Astrocyte of the spinal cord (primary cell): ENCODE measurements around the gene VPS54.
A peak's percentile ranks its signal among the peaks of the same experiment; 100 is the strongest.

Experiments used
- DNase-seq: peaks from one replicate; pipeline ENCODE4 v3.0.0; 2011; ENCODE audit warnings: low read depth, low spot score
- H3K4me3 ChIP-seq: 2 replicates; pipeline ENCODE4 v1.5.1; 2011; ENCODE audit warnings: low read depth, mild to moderate bottlenecking, low read length, moderate library complexity
- in situ Hi-C: cut with HindIII; loops from 2 replicates; pipeline ENCODE4 v1.10.0; 2017; ENCODE audit warnings: low sequenced_read_pairs
- TF ChIP-seq, protein P1 (sequence below): IDR thresholded peaks from 2 replicates; pipeline ENCODE4 v1.5.1; 2012; ENCODE audit warnings: low read depth, mild to moderate bottlenecking, low read length, inconsistent platforms

The VPS54 gene

DNA sequence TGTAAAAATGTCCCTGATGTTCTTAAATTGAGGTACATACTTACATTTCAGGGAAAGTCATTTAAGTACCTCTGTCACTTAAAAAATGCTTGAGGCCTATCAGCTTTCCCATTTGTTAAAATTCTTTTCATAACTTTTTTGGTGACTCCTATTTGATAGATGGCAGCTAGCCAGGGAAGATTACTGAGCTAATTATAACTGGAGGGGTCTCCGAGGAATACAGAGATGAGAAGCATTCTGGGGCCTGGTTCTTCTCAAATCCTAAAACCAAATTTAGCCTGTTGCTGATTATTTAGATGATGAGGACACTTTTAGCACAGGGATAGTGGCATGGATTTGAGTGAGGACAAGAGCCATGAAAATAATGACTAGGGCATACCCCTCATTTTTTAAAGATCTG is 172.7 kb downstream of the VPS54 start:
- no peak for DNase-seq
- no peak overlapping the region for H3K4me3 ChIP-seq
- TF ChIP-seq, protein P1, sequence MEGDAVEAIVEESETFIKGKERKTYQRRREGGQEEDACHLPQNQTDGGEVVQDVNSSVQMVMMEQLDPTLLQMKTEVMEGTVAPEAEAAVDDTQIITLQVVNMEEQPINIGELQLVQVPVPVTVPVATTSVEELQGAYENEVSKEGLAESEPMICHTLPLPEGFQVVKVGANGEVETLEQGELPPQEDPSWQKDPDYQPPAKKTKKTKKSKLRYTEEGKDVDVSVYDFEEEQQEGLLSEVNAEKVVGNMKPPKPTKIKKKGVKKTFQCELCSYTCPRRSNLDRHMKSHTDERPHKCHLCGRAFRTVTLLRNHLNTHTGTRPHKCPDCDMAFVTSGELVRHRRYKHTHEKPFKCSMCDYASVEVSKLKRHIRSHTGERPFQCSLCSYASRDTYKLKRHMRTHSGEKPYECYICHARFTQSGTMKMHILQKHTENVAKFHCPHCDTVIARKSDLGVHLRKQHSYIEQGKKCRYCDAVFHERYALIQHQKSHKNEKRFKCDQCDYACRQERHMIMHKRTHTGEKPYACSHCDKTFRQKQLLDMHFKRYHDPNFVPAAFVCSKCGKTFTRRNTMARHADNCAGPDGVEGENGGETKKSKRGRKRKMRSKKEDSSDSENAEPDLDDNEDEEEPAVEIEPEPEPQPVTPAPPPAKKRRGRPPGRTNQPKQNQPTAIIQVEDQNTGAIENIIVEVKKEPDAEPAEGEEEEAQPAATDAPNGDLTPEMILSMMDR = no peak
- in situ Hi-C loops = no loop called here

DNA sequence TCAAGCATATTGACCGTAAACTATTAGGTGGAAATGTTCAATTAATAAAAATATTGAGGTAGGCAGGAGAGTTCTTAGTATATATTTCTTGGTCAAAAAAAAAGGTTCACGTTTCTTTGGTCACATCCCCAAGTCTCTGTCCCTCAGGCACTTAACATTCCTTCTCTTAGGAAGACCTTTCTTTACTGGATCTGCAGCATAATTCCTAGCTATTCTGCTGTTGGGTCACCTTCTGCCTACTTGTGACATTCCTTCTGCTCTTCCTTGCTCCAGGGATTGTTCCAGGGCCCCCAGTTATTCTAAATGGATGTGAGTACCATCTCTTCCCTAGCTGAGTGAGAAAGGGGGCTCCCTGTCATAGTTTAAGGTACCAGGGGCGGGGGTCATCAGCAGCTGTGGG is 173.4 kb downstream of the VPS54 start:
- H3K4me3 ChIP-seq = no peak overlapping the region
- in situ Hi-C loops = no loop called here
- TF ChIP-seq, protein P1 = no peak
- no peak for DNase-seq

DNA sequence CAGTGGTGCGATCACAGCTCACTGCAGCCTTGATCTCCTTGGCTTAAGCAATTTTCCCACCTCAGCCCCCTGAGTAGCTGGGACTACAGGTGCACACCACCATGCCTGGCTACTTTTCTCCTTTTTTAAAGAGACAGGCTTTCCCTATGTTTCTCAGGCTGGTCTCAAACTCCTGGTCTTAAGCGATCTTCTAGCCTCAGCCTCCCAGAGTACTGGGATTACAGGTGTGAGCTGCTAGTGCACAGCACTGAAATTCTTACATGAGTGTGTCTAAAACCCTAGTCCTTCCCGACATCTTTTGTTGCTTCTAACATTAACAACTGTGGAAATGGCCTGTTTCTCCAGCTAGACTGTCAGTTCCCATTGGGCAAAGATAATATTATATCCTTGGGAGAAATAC is 174.6 kb downstream of the VPS54 start:
- no peak overlapping the region for H3K4me3 ChIP-seq
- no peak for DNase-seq
- in situ Hi-C loops = no loop called here
- TF ChIP-seq, protein P1 = no peak

DNA sequence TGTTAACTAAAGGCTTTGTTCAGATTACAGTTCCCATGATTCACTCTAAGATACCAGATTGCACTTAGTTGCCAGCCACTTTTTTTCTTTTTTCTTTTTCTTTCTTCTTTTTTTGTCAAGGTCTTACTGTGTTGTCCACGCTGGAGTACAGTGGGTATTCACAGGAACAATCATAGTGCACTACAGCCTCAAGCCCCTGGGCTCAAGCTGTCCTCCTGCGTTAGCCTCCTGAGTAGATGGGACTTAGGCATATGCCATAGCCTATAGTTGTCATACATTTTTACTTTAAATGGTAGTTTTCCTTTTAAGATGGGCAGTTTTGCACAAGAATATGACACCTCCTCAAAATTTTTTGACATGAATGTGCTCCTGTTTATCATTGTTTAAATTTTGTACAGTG is 175.4 kb downstream of the VPS54 start:
- in situ Hi-C loops = no loop called here
- TF ChIP-seq, protein P1 = no peak
- DNase-seq = no peak
- no peak overlapping the region for H3K4me3 ChIP-seq

DNA sequence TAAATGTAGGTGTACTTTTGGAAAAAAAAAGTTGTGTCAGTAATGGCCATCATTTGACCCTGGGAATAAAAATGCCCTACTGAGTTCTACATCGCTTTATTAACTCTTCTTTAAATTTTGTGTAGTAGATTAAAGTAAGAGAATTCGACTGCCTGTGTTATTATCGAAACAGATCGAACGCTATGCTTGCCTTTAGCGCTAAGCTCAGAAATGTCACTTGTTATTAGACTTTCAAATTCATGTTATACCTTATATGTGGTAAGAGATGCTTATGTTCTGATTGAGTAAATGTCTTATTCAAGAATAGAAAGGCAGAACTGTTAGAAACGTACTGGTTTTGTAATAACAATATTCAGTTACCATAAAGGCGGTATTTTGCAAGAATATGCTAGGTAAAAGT is 176.1 kb downstream of the VPS54 start:
- in situ Hi-C loops = no loop called here
- DNase-seq = no peak
- TF ChIP-seq, protein P1 = no peak
- H3K4me3 ChIP-seq = peak overlapping the region; percentile 85

DNA sequence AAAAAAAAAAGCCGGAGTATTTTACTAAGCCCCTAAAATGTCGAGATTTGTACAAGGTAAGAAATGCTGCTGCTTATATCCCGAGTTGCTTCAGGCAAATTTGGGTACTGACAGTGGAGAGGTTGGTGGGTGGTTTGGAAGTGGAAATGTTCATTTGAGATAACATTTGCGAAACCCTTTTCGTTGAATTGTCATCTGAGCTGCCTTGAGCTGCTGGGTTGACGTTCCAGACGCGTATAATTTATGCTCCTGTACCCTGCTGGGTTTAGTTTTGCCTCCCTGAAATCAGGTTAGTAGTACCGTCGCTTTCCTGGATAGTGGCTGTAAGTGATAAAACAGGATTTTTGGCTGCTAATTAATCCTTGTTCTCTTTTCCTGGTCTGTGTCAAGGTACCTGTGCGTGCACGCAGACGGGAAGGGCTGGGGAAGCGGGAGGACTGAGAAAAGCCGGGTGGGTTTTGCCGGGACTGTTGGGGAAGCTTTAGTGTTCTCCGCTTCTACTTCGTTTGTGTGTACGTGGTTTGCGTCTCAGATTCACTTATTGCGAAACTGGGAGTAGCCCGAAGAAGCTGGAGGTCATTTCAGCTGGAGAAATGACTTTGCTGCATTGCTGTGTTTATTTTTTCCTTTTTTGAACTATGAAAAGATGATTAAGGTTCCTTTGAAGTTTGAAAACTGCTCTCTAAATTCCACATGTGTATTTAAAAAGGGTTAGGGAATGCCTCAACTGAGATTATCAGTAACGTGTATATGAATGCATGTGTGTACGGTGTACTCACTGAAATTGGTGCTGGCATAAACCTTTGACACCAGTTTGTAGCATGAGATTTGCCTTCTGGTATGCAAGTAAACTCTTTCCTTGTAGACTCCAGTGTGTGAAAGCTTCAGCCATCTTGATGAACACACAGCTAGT is 176.8 kb downstream of the VPS54 start:
- TF ChIP-seq, protein P1 = no peak
- in situ Hi-C loops = no loop called here
- peak; percentile 69 for DNase-seq
- peak overlapping the region; percentile 85 for H3K4me3 ChIP-seq
